ENCODE data around the gene KCP. TPM values are rescaled to one million over a fixed set of nuclear protein-coding genes. Genes with fewer than 3 reads are reported as not detected.

KCP gene
- total RNA-seq, 1 experiment from 2014 or later = 1.6 TPM

DNA sequence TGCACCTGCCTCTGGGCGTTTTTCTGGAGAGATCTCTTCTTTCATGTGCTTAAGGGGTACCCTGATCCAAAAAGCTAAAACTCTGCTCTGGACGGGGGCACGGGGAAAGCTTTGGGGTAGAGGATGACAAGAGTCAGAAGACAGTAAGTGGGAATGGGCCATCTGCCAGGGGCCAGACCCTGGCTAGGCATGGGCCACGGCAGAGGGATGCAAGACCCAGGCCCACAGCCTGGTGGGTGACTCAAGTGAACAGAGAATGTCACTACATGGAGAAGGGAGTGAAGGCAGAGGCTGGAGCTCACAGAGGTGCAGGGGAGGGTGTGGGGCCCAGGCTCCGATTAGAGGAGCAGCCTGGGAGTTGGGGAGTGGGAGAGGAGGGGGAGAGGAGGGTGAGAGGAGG is 65.0 kb downstream of the KCP start:
- H3K36me3 ChIP-seq (ENCODE audit: control insufficient read depth in 1 of 2, insufficient read depth in 2 of 2, low read length in 2 of 2) = peaks cover 2 to 26% of the 10 kb centered on the region in 2 experiments; a peak in 1 of 4 replicates
- no peaks in the 10 kb centered on the region for H3K9me3 ChIP-seq (ENCODE audit: control insufficient read depth in 1 of 2, insufficient read depth in 1 of 2, low read depth in 1 of 2, low read length in 2 of 2)
- ChIA-PET POLR2A (no interaction called here), RAD21 (ENCODE audit: low non-redundant PET in 1 of 2, low total read pairs in 2 of 2, uncharacterized antibody in 2 of 2, unreplicated experiment in 2 of 2) (no interaction called here), CTCF (no interaction called here)
- DNase-seq (ENCODE audit: low read depth, low spot score) = no peak
- intact Hi-C loops (cut with micrococcal nuclease) = no loop called here
- no peak for ATAC-seq
- H3K4me2 ChIP-seq (ENCODE audit: low read length) = no peak overlapping the region
- no peak overlapping the region for H3K27ac ChIP-seq (ENCODE audit: low read depth, low read length)
- H2AFZ ChIP-seq (ENCODE audit: low read depth, low read length, poor library complexity, severe bottlenecking) = no peak overlapping the region
- H4K20me1 ChIP-seq (ENCODE audit: insufficient read depth) = no peaks in the 10 kb centered on the region
- no peak for TF ChIP-seq YY1 (IDR thresholded peaks at IDR 0.05; ENCODE audit: extremely low read depth, insufficient replicate concordance, low read depth, low read length)
- no peak for TF ChIP-seq JUND (IDR thresholded peaks at IDR 0.05)
- no peak for TF ChIP-seq SIN3A (IDR thresholded peaks at IDR 0.05; ENCODE audit: low read depth)
- no peak for TF ChIP-seq CEBPB (IDR thresholded peaks at IDR 0.05; ENCODE audit: low read depth)
- no peak for TF ChIP-seq SRF (IDR thresholded peaks at IDR 0.05; ENCODE audit: low read depth)
- no peak for TF ChIP-seq RAD21 (IDR thresholded peaks at IDR 0.05; ENCODE audit: low read depth)
- TF ChIP-seq ELF1 (IDR thresholded peaks at IDR 0.05; ENCODE audit: borderline replicate concordance, low read depth) = no peak
- no peak for TF ChIP-seq POLR2AphosphoS5 (IDR thresholded peaks at IDR 0.05; ENCODE audit: low read depth, low read length)
- TF ChIP-seq POLR2A (IDR thresholded peaks at IDR 0.05; ENCODE audit: borderline replicate concordance, extremely low read depth, insufficient read depth, insufficient read length) = no peak
- TF ChIP-seq, protein P1, sequence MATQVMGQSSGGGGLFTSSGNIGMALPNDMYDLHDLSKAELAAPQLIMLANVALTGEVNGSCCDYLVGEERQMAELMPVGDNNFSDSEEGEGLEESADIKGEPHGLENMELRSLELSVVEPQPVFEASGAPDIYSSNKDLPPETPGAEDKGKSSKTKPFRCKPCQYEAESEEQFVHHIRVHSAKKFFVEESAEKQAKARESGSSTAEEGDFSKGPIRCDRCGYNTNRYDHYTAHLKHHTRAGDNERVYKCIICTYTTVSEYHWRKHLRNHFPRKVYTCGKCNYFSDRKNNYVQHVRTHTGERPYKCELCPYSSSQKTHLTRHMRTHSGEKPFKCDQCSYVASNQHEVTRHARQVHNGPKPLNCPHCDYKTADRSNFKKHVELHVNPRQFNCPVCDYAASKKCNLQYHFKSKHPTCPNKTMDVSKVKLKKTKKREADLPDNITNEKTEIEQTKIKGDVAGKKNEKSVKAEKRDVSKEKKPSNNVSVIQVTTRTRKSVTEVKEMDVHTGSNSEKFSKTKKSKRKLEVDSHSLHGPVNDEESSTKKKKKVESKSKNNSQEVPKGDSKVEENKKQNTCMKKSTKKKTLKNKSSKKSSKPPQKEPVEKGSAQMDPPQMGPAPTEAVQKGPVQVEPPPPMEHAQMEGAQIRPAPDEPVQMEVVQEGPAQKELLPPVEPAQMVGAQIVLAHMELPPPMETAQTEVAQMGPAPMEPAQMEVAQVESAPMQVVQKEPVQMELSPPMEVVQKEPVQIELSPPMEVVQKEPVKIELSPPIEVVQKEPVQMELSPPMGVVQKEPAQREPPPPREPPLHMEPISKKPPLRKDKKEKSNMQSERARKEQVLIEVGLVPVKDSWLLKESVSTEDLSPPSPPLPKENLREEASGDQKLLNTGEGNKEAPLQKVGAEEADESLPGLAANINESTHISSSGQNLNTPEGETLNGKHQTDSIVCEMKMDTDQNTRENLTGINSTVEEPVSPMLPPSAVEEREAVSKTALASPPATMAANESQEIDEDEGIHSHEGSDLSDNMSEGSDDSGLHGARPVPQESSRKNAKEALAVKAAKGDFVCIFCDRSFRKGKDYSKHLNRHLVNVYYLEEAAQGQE (IDR thresholded peaks at IDR 0.05; ENCODE audit: low read depth) = no peak
- no peak for TF ChIP-seq TCF7L2 (IDR thresholded peaks at IDR 0.05; ENCODE audit: borderline replicate concordance, extremely low read depth, insufficient read depth, insufficient read length)
- TF ChIP-seq, protein P2, sequence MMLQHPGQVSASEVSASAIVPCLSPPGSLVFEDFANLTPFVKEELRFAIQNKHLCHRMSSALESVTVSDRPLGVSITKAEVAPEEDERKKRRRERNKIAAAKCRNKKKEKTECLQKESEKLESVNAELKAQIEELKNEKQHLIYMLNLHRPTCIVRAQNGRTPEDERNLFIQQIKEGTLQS (IDR thresholded peaks at IDR 0.05) = no peak
- no peak for TF ChIP-seq ZFX (IDR thresholded peaks at IDR 0.05)
- TF ChIP-seq CBX3 (IDR thresholded peaks at IDR 0.05; ENCODE audit: low read depth) = no peak
- H3K4me3 ChIP-seq (replicated peaks in 1 of 2; ENCODE audit: low read depth in 1 of 2, low read length in 2 of 2) = no peak overlapping the region
- H3K79me2 ChIP-seq (ENCODE audit: insufficient read depth, low read length) = no peaks in the 10 kb centered on the region
- H3K4me1 ChIP-seq (ENCODE audit: control insufficient read depth in 1 of 2, insufficient read depth in 2 of 2, low read length in 2 of 2) = peaks cover 0 to 8% of the 10 kb centered on the region in 2 experiments; a peak in 2 of 4 replicates
- H3K27me3 ChIP-seq (ENCODE audit: insufficient read depth, low read length) = no peaks in the 10 kb centered on the region
- H3K9me2 ChIP-seq (ENCODE audit: insufficient read depth) = no peaks in the 10 kb centered on the region
- BruUV-seq (replicated peaks) = no TSS peak
- H3K9ac ChIP-seq (ENCODE audit: low read length) = no peak overlapping the region

Measured in HCT116 (cell line).